HG03135 (cell line): ENCODE data around the gene CASQ2.

ENCODE experiments used
- ATAC-seq: cut with Tn5 transposase; IDR thresholded peaks from one replicate; pipeline ENCODE4 v1.9.1; 2021; ENCODE audit warnings: mild to moderate bottlenecking, moderate library complexity; ENCODE audit not compliant: unreplicated experiment

CASQ2 gene

DNA sequence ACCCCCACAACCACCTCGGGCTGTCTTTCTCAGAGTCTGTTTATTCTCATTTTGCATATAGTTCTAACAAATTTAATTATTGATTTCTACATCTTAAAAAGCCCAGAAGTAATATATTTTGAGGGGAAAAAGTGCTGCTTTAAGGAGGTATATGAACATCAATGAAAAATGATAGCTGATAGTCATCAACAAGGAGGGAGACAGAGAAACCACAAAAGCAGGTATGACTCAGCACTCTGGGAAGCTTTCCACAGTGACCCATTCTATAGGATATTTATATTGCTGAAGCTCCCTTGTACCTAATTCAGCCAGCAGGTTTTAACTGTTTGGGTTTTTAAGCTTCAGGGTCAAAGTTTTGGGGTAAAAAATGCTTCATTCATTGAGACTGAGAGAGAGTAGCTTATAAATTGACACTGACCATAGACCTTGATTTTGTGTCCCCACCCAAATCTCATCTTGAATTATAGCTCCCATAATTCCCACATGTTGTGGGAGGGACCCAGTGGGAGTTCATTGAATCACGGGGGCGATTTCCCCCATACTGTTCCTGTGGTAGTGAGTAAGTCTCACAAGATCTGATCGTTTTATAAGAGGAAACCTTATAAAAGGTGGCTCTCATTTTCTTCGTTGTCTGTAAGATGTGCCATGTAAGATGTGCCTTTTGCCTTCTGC, 99.4 kb downstream of the CASQ2 start:
- no peak for ATAC-seq

DNA sequence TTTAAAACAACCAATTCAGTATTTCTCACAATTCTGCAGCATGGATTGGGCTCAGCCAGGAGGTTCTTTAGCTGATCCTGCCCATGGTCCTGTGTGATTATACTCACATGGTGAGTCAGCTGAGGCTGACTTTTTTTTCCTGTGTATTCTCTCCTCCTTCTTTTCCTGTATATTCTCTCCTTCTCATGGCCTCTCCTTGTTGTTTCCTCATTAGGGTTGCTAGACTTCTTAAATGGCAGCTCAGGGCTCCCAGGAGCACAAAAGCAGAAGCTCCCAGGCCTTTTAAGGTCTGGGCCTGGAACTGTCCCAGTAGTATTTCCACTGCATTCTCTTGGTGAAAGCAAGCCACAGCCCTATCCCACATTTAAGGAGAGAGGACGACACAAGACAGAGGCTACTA, 99.9 kb downstream of the CASQ2 start:
- ATAC-seq, result no peak

DNA sequence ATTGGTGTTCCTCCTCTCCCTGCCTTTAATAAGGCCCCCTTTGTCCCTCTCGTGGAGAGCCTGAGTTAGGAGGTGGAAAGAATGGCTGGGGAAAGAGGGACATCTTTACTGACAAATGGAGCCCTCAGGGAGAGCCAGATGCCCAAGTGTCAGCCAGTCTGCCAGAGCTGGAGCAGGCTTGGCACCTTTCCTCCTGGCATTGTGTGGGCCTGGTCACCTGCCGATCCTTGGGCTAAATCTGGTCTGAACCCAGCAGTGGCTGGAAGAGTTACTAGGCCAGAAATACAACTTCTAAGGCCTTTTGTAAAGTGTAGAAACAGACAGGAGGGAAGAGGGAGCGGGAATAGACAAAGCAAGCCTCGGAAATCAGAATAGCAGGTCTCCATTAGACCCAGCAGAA, 101.8 kb downstream of the CASQ2 start:
- no peak for ATAC-seq

GRCh38 chr1:115666206-115666605, 102.3 kb downstream of the CASQ2 start:
- ATAC-seq, result no peak

DNA sequence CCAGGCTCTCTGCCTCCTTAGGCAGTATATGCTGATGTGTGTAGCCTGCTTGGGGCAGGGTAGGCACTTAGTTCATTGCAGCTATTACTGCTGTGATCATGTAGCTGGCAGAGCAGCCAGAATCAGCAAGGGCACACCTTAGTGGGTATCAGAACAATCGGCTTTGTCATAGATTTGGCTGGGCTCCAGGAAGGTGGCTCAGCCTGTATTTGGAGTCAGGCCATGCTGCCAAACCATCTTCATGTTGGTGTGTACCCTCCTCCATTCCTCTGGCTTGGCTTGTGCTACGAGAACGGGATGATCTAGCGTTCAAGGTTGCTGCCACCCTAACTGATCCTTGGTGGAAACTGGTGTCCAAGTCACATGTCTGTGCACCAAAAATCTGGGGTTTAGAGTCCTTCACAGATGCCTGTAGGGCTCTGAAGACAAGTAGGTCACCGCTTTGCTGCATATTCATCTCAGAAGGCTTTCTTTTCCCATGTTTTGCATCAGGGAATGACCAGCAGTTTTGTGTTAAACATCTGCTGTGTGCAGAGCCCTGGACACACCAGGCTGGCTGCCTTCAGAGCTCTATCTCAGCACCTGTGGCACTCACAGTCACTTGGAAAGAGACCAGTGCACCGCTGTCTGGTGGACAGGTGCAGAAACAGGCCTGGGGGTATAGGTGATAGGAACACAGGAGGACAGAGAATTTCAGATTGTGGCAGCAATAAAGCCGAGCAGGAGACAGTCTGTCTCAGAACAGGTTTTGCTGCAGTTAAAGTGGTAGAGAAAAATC, 103.0 kb downstream of the CASQ2 start:
- no peak for ATAC-seq

DNA sequence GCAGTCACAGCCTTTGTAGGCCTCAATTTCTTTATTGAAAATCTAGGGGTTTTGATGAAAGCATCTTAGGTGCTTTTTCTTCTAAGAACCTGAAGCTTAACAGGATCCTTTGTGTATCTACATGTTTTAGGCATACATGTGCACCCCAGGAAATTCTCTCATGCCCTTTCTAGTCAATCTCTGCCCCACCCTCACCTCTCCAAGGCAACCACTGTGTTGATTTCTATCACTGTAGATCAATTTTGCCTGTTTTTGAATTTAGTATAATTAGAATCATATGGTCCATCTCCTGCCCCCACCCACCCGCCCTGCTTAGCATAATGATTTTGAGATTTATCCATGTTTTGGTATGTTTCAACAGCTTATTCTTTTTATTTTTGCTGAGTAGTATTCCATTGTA, 107.4 kb downstream of the CASQ2 start:
- ATAC-seq, result no peak

GRCh38 chr1:115660151-115660550, 108.4 kb downstream of the CASQ2 start:
- ATAC-seq, result no peak

DNA sequence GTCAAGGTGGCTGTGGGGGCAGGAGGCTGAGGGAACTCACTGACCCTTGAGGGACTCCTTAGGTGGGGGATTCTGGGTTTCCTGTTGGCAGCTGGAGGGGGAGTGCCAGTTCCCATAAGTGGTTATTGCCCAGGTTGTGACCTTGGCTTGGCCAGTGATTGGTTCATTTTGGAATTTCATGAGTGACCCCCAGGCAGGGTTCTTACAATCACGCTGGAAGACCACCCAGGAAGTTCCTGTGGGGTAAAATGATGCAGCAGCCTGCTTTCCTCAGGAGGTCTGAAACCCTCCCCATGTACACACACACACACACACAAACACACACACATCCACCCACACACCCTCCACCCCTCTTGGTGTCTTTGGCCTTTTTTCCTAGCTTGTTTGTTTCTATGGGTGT, 109.9 kb downstream of the CASQ2 start:
- ATAC-seq, result no peak

- no peak for ATAC-seq
Measured at GRCh38 chr1:115656461-115657077, 111.9 kb downstream of the CASQ2 start.

DNA sequence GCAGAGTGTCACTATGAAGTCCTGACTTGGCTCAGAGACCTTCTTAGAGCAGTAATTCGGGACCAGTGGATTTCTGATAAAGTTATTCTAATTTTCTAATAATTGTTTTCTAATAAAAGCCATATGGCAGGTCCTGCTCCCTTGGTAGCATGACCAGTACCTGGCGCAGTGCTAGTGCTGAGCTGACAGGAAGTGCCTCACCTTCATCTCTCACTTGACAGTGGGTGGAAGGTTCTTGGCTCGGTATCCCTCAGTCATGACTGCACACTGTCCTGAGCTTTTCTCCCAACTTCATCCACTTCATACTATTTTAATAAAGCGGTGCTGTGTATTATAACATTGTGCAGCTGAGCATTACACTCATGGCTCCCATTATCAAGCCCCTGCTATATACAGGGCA, 112.6 kb downstream of the CASQ2 start:
- no peak for ATAC-seq

GRCh38 chr1:115655306-115655663, 113.2 kb downstream of the CASQ2 start:
- no peak for ATAC-seq

- ATAC-seq, result no peak
Measured at GRCh38 chr1:115654663-115655305, 113.7 kb downstream of the CASQ2 start.

DNA sequence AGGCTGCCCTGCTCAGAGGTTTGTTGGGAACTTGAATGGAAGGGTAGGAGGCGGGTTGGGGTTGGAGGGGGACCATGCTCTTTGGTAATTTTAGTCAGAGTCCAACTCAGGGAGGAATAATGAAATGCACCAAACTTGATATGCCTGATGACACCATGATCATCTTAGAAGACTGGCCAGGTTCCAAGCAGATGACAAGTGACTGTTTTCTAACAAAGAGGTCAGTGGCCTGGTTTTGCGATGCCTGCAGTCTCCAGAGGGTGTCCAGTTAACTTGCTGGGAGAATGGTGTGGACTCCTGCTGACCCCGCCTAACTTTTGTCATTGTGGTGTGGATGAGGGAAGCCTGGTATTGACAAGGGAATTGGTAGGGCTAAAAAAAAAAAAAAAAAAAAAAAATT, 114.4 kb downstream of the CASQ2 start:
- no peak for ATAC-seq

GRCh38 chr1:115652236-115652788, 116.2 kb downstream of the CASQ2 start:
- ATAC-seq, result no peak

- ATAC-seq, result no peak
Measured at GRCh38 chr1:115651391-115651790, 117.1 kb downstream of the CASQ2 start.

- ATAC-seq, result no peak
Measured at GRCh38 chr1:115650961-115651360, 117.6 kb downstream of the CASQ2 start.
